Left kidney (tissue), 2 donors: ENCODE measurements around the gene DCDC2C. TPM values are rescaled to one million over a fixed set of nuclear protein-coding genes. Genes with fewer than 3 reads are reported as not detected.

Experiments
- DNase-seq: peaks from one replicate; pipeline ENCODE4 v3.0.0-alpha.2; 2013
- polyA plus RNA-seq: library from polyadenylated mRNA; unstranded; fragments of 120-200 nt; gene quantifications from one replicate; pipeline ENCODE4 v1.2.1, GENCODE V29; 2013; ENCODE audit not compliant: insufficient read length

The DCDC2C gene
- polyA plus RNA-seq, 1 donor: 0.65 TPM

- no peak for DNase-seq
These were observed 191.6 kb downstream of the DCDC2C start for GRCh38 chr2:3895021-3895420.

Other genes starting within 250 kb of the DCDC2C start
- 72.0 TPM for gene ADI1, start 184.0 kb upstream of the DCDC2C start, polyA plus RNA-seq
- gene RNASEH1, start 145.2 kb upstream of the DCDC2C start, polyA plus RNA-seq: 21.2 TPM
- gene RPS7, start 128.3 kb upstream of the DCDC2C start, polyA plus RNA-seq: 1,541 TPM
- 3.4 TPM for gene COLEC11, start 108.5 kb upstream of the DCDC2C start, polyA plus RNA-seq
- 0.13 TPM for gene ALLC, start 45.4 kb upstream of the DCDC2C start, polyA plus RNA-seq